H9 (cell line): ENCODE data around the gene LPIN2. TPM values are rescaled to one million over a fixed set of nuclear protein-coding genes. Genes with fewer than 3 reads are reported as not detected.

Experiments used
- DNase-seq: peaks from one replicate; pipeline ENCODE4 v3.0.0-alpha.2; 2017
- H2AFZ ChIP-seq: one replicate; pipeline ENCODE4 v1.6.1; 2013; ENCODE audit warnings: mild to moderate bottlenecking, low read length, control low read depth, moderate library complexity
- H2AK5ac ChIP-seq: 2 replicates; pipeline ENCODE4 v1.6.1; 2013; ENCODE audit warnings: low read length, control low read depth, mixed read lengths; ENCODE audit not compliant: insufficient read length
- H2BK120ac ChIP-seq: one replicate; pipeline ENCODE4 v1.6.1; 2013; ENCODE audit warnings: low read depth, mild to moderate bottlenecking, low read length, control low read depth, inconsistent platforms; ENCODE audit not compliant: poor library complexity, severe bottlenecking
- H2BK12ac ChIP-seq: 2 replicates; pipeline ENCODE4 v1.6.1; 2013; ENCODE audit warnings: low read length, control low read depth, mixed read lengths, low read depth; ENCODE audit not compliant: insufficient read length
- H2BK15ac ChIP-seq: 2 replicates; pipeline ENCODE4 v1.6.1; 2013; ENCODE audit warnings: low read depth, low read length, control low read depth
- H2BK20ac ChIP-seq: one replicate; pipeline ENCODE4 v1.6.1; 2013; ENCODE audit warnings: low read depth, mild to moderate bottlenecking, low read length, control low read depth, inconsistent platforms; ENCODE audit not compliant: poor library complexity, severe bottlenecking
- H2BK5ac ChIP-seq: 2 replicates; pipeline ENCODE4 v1.6.1; 2013; ENCODE audit warnings: low read length, control low read depth, mixed read lengths; ENCODE audit not compliant: insufficient read length
- H3K14ac ChIP-seq: 2 replicates; pipeline ENCODE4 v1.6.1; 2013; ENCODE audit warnings: low read length, control low read depth; ENCODE audit not compliant: insufficient read depth
- H3K18ac ChIP-seq: 2 replicates; pipeline ENCODE4 v1.6.1; 2013; ENCODE audit warnings: low read depth, mild to moderate bottlenecking, mixed read lengths, low read length, control low read depth; ENCODE audit not compliant: insufficient read length
- H3K23ac ChIP-seq: 2 replicates; pipeline ENCODE4 v1.6.1; 2013; ENCODE audit warnings: low read length, control low read depth, mixed read lengths, low read depth; ENCODE audit not compliant: insufficient read length
- H3K23me2 ChIP-seq: 2 replicates; pipeline ENCODE4 v1.6.1; 2013; ENCODE audit warnings: low read depth, mild to moderate bottlenecking, mixed read lengths, low read length, control low read depth; ENCODE audit not compliant: insufficient read length, poor library complexity, severe bottlenecking
- H3K27ac ChIP-seq: 2 replicates; pipeline ENCODE4 v1.5.1; 2013; ENCODE audit warnings: low read length, control low read depth, mixed read lengths, low read depth; ENCODE audit not compliant: insufficient read length
- H3K27me3 ChIP-seq: 2 replicates; pipeline ENCODE4 v1.6.1; 2013; ENCODE audit warnings: low read length, control low read depth, inconsistent platforms; ENCODE audit not compliant: insufficient read depth
- H3K4ac ChIP-seq: 2 replicates; pipeline ENCODE4 v1.6.1; 2013; ENCODE audit warnings: low read depth, mild to moderate bottlenecking, control low read depth, inconsistent platforms, low read length, moderate library complexity
- H3K4me1 ChIP-seq: 2 replicates; pipeline ENCODE4 v1.6.1; 2013; ENCODE audit warnings: low read length, control low read depth, inconsistent platforms; ENCODE audit not compliant: insufficient read depth
- H3K4me2 ChIP-seq: 2 replicates; pipeline ENCODE4 v1.6.1; 2013; ENCODE audit warnings: low read length, control low read depth, mixed read lengths; ENCODE audit not compliant: insufficient read length, insufficient read depth
- H3K56ac ChIP-seq: 2 replicates; pipeline ENCODE4 v1.6.1; 2013; ENCODE audit warnings: low read depth, mild to moderate bottlenecking, mixed read lengths, low read length, control low read depth; ENCODE audit not compliant: insufficient read length
- H3K79me1 ChIP-seq: 2 replicates; pipeline ENCODE4 v1.6.1; 2013; ENCODE audit warnings: low read depth, mild to moderate bottlenecking, moderate library complexity, low read length, control low read depth, inconsistent platforms; ENCODE audit not compliant: insufficient read depth, poor library complexity, severe bottlenecking
- H3K79me2 ChIP-seq: 2 replicates; pipeline ENCODE4 v1.6.1; 2013; ENCODE audit warnings: low read length, control low read depth, inconsistent platforms; ENCODE audit not compliant: insufficient read depth
- H3K9ac ChIP-seq: 2 replicates; pipeline ENCODE4 v1.6.1; 2013; ENCODE audit warnings: low read length, control low read depth, mixed read lengths; ENCODE audit not compliant: insufficient read length; ENCODE audit errors: extremely low read depth
- H3K9me3 ChIP-seq: one replicate; pipeline ENCODE4 v1.6.1; 2013; ENCODE audit warnings: low read depth, low read length, inconsistent platforms; ENCODE audit not compliant: control insufficient read depth
- H3T11ph ChIP-seq: one replicate; pipeline ENCODE4 v1.6.1; 2013; ENCODE audit warnings: mild to moderate bottlenecking, low read length, control low read depth, inconsistent platforms
- H4K20me1 ChIP-seq: one replicate; pipeline ENCODE4 v1.6.1; 2013; ENCODE audit not compliant: control insufficient read depth, insufficient read length, insufficient read depth
- H4K5ac ChIP-seq: 2 replicates; pipeline ENCODE4 v1.6.1; 2013; ENCODE audit warnings: low read depth, mild to moderate bottlenecking, mixed read lengths, low read length, control low read depth; ENCODE audit not compliant: insufficient read length
- H4K8ac ChIP-seq: replicated peaks from 2 replicates; pipeline ENCODE4 v1.6.1; 2013; ENCODE audit warnings: low read length, control low read depth, mixed read lengths, low read depth; ENCODE audit not compliant: insufficient read length
- H4K91ac ChIP-seq: 2 replicates; pipeline ENCODE4 v1.6.1; 2013; ENCODE audit warnings: low read depth, mild to moderate bottlenecking, moderate library complexity, mixed read lengths, low read length, control low read depth; ENCODE audit not compliant: insufficient read length
- H3K27ac Mint-ChIP-seq, 3 experiments: 2 replicates in 2 of 3; 3 replicates in 1 of 3; pipeline ENCODE4 v1.8.0; 2020 to 2021; ENCODE audit warnings: mixed read lengths in 3 of 3, mild to moderate bottlenecking in 1 of 3, moderate library complexity in 1 of 3
- H3K27me3 Mint-ChIP-seq: 2 replicates; pipeline ENCODE4 v1.8.0; 2021; ENCODE audit warnings: low read depth, mild to moderate bottlenecking, moderate library complexity, mixed read lengths
- H3K36me3 Mint-ChIP-seq, 3 experiments: 2 replicates in 2 of 3; 3 replicates in 1 of 3; pipeline ENCODE4 v1.8.0; 2020 to 2021; ENCODE audit warnings: low read depth in 3 of 3, mixed read lengths in 3 of 3; ENCODE audit not compliant: insufficient read depth in 1 of 3
- H3K4me1 Mint-ChIP-seq, 2 experiments: 2 replicates each; pipeline ENCODE4 v1.8.0; 2020; ENCODE audit warnings: mixed read lengths in 2 of 2
- H3K4me3 Mint-ChIP-seq, 2 experiments: 2 replicates in 1 of 2; 3 replicates in 1 of 2; pipeline ENCODE4 v1.8.0; 2020 to 2021; ENCODE audit warnings: mild to moderate bottlenecking in 2 of 2, mixed read lengths in 2 of 2, moderate library complexity in 1 of 2
- H3K9me3 Mint-ChIP-seq, 2 experiments: 2 replicates in 1 of 2; 3 replicates in 1 of 2; pipeline ENCODE4 v1.8.0; 2020; ENCODE audit warnings: mild to moderate bottlenecking in 2 of 2, mixed read lengths in 2 of 2, moderate library complexity in 1 of 2
- CTCF ChIP-seq: fragments of 200-600 bp; sonication (generic); conservative IDR thresholded peaks from 3 replicates; pipeline ENCODE4 v1.8.0; 2021; ENCODE audit warnings: antibody characterized with exemption, mild to moderate bottlenecking
- WGBS: extraction: QIAGEN DNeasy Blood & Tissue Kit; methylation state at CpG from one replicate; pipeline ENCODE4 v1.1.7; 2013; ENCODE audit warnings: missing lambda C conversion rate, low lambda C conversion rate, mixed read lengths; ENCODE audit not compliant: insufficient read length; ENCODE audit errors: extremely low coverage; 5-methylcytosine and 5-hydroxymethylcytosine counted together
- total RNA-seq: library from RNA; stranded (reverse); gene quantifications from 2 replicates; pipeline ENCODE4 v1.2.1, GENCODE V29; 2021

The LPIN2 gene
- total RNA-seq, 1 experiment from 2014 or later, result 9.2 TPM

- peaks cover 6% of the 10 kb centered on the region; the same call in 1 of the 2 replicates for H3K79me2 ChIP-seq
- no peak overlapping the region for H3K23ac ChIP-seq
- DNase-seq, result no peak
- H3K23me2 ChIP-seq, result no peaks in the 10 kb centered on the region
- no peak overlapping the region for H4K5ac ChIP-seq
- no peak overlapping the region for H2BK12ac ChIP-seq
- no peak overlapping the region for H3K9ac ChIP-seq
- no CpG with 5 or more reads among the region's 3 CpGs for WGBS
- no peak overlapping the region for H3K4me2 ChIP-seq
- no peak overlapping the region for H2AFZ ChIP-seq
- H2BK120ac ChIP-seq, result no peak overlapping the region
- peaks cover 4% of the 10 kb centered on the region; the same call in 1 of the 2 replicates for H3K4me1 ChIP-seq
- peaks cover 3% of the 10 kb centered on the region for H3K79me1 ChIP-seq
- no peak overlapping the region for H3K18ac ChIP-seq
- no peak overlapping the region for H3K4me3 Mint-ChIP-seq
- peaks cover 0 to 2% (median 0%) of the 10 kb centered on the region in 3 experiments; a peak in 1 of 7 replicates for H3K36me3 Mint-ChIP-seq
- H4K20me1 ChIP-seq, result peaks cover 4% of the 10 kb centered on the region
- no peak overlapping the region for H3T11ph ChIP-seq
- H3K27me3 Mint-ChIP-seq, result no peaks in the 10 kb centered on the region
- TF ChIP-seq CTCF, result no peak
- H2BK20ac ChIP-seq, result no peak overlapping the region
- H3K27ac ChIP-seq, result no peak overlapping the region
- peak overlapping the region; percentile 79 for H4K8ac ChIP-seq
- H2AK5ac ChIP-seq, result no peak overlapping the region
- H3K14ac ChIP-seq, result no peak overlapping the region
- no peaks in the 10 kb centered on the region for H3K9me3 Mint-ChIP-seq
- no peak overlapping the region for H3K4ac ChIP-seq
- no peak overlapping the region for H2BK15ac ChIP-seq
- H2BK5ac ChIP-seq, result no peak overlapping the region
- H3K27ac Mint-ChIP-seq, result peak overlapping the region in 2 of 3 experiments; percentile 18 to 21; a peak in 1 of 7 replicates
- no peaks in the 10 kb centered on the region for H3K27me3 ChIP-seq
- H3K4me1 Mint-ChIP-seq, result peaks cover 37 to 39% of the 10 kb centered on the region in 2 experiments
- H4K91ac ChIP-seq, result peak overlapping the region; percentile 67
- H3K9me3 ChIP-seq, result no peaks in the 10 kb centered on the region
- no peak overlapping the region for H3K56ac ChIP-seq
These were observed 34.3 kb downstream of the LPIN2 start for GRCh38 chr18:2978661-2979106.
